Chondrocyte (in vitro differentiated cells): Measurements from ENCODE around the gene FAM186B. TPM values are rescaled to one million over a fixed set of nuclear protein-coding genes. Genes with fewer than 3 reads are reported as not detected.
A peak's percentile ranks its signal among the peaks of the same experiment; 100 is the strongest.

ENCODE experiments used
- DNase-seq: peaks from one replicate; pipeline ENCODE4 v3.0.0; 2021; ENCODE audit warnings: mixed read lengths, low spot score
- H3K27ac Mint-ChIP-seq: one replicate; pipeline ENCODE4 v1.8.0; 2021; ENCODE audit warnings: mild to moderate bottlenecking, moderate library complexity, mixed read lengths; ENCODE audit not compliant: unreplicated experiment
- H3K27me3 Mint-ChIP-seq: 2 replicates; pipeline ENCODE4 v1.8.0; 2021; ENCODE audit warnings: low read depth, mixed read lengths
- H3K36me3 Mint-ChIP-seq: 2 replicates; pipeline ENCODE4 v1.8.0; 2021; ENCODE audit warnings: low read depth, mixed read lengths
- H3K4me1 Mint-ChIP-seq: 2 replicates; pipeline ENCODE4 v1.8.0; 2021; ENCODE audit warnings: low read depth, mild to moderate bottlenecking, mixed read lengths
- H3K4me3 Mint-ChIP-seq: one replicate; pipeline ENCODE4 v1.8.0; 2021; ENCODE audit warnings: mild to moderate bottlenecking, moderate library complexity, mixed read lengths; ENCODE audit not compliant: unreplicated experiment
- H3K9me3 Mint-ChIP-seq: 2 replicates; pipeline ENCODE4 v1.8.0; 2021; ENCODE audit warnings: low read depth, mixed read lengths
- total RNA-seq: library from RNA; stranded (reverse); gene quantifications from 3 replicates; pipeline ENCODE4 v1.2.1, GENCODE V29; 2021
- TF ChIP-seq, protein P1 (sequence below): fragments of 200-600 bp; sonication (generic); IDR thresholded peaks from 2 replicates; pipeline ENCODE4 v1.5.0; 2021; ENCODE audit warnings: antibody characterized with exemption, mild to moderate bottlenecking, moderate library complexity

The FAM186B gene
- total RNA-seq, 1 donor from 2014 or later, result 0.27 TPM

DNA sequence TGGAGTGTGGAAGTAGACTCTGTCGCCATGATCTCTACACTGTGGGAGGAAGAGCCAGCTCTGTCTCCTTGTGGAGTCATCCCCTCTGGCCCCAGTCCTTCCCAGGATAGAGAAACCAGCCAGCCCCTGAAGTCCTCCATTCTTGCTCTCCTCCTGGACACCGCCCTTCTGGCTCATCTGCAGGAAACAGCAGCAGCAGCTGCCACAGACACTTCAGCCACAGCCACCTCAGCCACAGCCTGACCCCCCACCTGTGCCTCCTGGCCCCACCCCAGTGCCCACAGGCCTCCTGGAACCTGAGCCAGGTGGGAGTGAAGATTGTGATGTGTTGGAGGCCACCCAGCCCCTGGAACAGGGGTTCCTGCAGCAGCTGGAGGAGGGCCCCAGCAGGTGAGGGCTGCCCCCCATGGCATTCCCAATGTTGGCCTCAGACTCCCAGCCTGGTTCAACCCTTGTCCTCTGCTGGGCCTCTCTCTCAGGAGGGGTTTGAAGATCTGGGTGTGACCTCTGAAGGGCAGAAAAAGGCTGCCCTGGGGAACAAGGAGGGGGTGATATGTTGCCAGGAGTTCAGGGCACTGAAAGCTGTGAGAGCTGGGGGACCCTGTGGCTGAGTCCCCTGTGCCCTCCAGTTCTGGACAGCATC, 28.4 kb upstream of the FAM186B start:
- H3K27me3 Mint-ChIP-seq, result no peaks in the 10 kb centered on the region

DNA sequence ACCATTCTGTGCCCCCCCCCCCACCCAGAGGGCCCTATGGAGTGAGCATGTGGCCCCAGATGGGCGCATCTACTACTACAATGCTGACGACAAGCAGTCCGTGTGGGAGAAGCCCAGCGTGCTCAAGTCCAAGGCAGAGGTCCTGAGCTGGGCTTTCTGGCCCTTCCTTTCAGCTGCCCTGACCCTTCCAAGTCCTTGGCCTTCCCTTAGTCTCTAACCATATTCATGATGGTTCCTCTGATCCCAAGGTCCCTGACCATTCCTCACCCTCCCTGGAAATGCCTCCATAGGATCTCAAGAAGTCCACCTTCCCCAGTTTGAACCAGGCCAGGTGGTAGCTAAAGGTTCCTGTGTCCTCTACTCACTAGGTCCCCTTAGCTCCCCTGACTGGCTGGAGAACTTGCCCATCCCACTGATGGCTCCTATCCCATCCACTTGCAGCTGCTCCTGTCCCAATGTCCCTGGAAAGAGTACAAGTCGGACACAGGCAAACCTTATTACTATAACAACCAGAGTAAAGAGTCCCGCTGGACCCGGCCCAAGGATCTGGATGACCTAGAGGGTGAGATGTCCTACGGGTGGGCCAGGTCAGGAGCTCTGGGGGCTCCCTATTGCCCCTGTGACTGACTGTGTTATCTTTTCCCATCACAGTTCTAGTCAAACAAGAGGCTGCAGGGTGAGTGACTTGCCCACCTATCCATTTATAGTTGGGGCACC, 27.7 kb upstream of the FAM186B start:
- DNase-seq, result no peak
- TF ChIP-seq, protein P1, sequence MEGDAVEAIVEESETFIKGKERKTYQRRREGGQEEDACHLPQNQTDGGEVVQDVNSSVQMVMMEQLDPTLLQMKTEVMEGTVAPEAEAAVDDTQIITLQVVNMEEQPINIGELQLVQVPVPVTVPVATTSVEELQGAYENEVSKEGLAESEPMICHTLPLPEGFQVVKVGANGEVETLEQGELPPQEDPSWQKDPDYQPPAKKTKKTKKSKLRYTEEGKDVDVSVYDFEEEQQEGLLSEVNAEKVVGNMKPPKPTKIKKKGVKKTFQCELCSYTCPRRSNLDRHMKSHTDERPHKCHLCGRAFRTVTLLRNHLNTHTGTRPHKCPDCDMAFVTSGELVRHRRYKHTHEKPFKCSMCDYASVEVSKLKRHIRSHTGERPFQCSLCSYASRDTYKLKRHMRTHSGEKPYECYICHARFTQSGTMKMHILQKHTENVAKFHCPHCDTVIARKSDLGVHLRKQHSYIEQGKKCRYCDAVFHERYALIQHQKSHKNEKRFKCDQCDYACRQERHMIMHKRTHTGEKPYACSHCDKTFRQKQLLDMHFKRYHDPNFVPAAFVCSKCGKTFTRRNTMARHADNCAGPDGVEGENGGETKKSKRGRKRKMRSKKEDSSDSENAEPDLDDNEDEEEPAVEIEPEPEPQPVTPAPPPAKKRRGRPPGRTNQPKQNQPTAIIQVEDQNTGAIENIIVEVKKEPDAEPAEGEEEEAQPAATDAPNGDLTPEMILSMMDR, result no peak
- H3K4me1 Mint-ChIP-seq, result peaks cover 20% of the 10 kb centered on the region
- peaks cover 2% of the 10 kb centered on the region for H3K36me3 Mint-ChIP-seq
- H3K27me3 Mint-ChIP-seq, result no peaks in the 10 kb centered on the region
- no peak overlapping the region for H3K4me3 Mint-ChIP-seq
- H3K9me3 Mint-ChIP-seq, result no peaks in the 10 kb centered on the region
- no peak overlapping the region for H3K27ac Mint-ChIP-seq

More for the DNA sequence above, 28.4 kb upstream of the FAM186B start:
- no peak for DNase-seq
- H3K4me1 Mint-ChIP-seq, result peaks cover 20% of the 10 kb centered on the region
- H3K27ac Mint-ChIP-seq, result peak overlapping the region; percentile 17
- H3K4me3 Mint-ChIP-seq, result no peak overlapping the region
- TF ChIP-seq, protein P1, result no peak
- H3K9me3 Mint-ChIP-seq, result no peaks in the 10 kb centered on the region
- peaks cover 2% of the 10 kb centered on the region for H3K36me3 Mint-ChIP-seq

DNA sequence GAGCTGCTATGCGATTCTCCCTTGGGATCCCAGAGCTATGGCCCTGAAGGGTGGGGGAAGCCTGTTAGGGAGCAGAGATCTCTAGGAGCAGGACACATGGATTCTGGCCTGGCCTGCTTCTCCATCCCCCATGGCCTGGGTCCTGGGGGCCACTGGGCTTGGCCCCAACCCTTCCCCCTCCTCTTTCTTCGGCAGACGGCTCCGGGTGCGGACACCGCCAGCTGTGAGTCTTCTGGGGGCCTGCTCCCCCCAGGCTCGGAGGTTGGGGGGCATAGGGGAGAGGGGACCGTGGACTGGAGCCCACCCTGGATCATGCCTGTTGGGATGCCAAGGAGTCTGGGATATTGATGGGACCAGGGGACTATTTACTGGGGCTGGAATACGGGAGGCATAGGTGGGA, 27.0 kb upstream of the FAM186B start:
- no peak overlapping the region for H3K27ac Mint-ChIP-seq
- DNase-seq, result no peak
- no peaks in the 10 kb centered on the region for H3K9me3 Mint-ChIP-seq
- no peak overlapping the region for H3K4me3 Mint-ChIP-seq
- H3K36me3 Mint-ChIP-seq, result peaks cover 2% of the 10 kb centered on the region
- H3K27me3 Mint-ChIP-seq, result no peaks in the 10 kb centered on the region
- peaks cover 14% of the 10 kb centered on the region for H3K4me1 Mint-ChIP-seq
- TF ChIP-seq, protein P1, result no peak

DNA sequence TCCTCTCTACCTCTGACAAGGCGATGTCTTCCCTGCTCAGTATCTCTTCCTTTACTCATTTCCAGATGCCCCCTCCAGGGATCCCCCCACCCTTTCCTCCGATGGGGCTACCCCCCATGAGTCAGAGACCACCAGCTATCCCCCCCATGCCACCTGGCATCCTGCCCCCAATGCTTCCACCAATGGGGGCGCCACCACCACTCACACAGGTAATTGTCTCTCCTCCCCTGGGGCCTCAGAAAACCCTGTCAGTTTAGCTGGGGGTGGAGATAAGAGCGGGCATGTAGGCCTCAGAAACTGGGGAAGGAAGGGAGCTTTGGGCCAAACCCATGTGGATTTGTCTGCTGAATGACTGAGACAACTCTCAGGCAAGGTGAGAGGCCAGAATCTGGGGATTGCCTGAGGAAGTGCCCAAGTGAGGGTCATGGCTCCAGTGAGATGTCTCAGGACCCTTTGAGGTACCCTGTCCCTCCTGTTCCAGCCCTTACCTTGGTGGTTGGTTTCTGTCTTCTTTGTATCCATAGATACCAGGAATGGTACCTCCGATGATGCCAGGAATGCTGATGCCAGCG, 26.0 kb upstream of the FAM186B start:
- Mint-ChIP-seq H3K4me1 (peaks cover 6% of the 10 kb centered on the region), H3K4me3 (no peak overlapping the region), H3K27ac (no peak overlapping the region), H3K9me3 (no peaks in the 10 kb centered on the region), H3K36me3 (peaks cover 2% of the 10 kb centered on the region), H3K27me3 (no peaks in the 10 kb centered on the region)
- TF ChIP-seq, protein P1, result no peak
- no peak for DNase-seq

DNA sequence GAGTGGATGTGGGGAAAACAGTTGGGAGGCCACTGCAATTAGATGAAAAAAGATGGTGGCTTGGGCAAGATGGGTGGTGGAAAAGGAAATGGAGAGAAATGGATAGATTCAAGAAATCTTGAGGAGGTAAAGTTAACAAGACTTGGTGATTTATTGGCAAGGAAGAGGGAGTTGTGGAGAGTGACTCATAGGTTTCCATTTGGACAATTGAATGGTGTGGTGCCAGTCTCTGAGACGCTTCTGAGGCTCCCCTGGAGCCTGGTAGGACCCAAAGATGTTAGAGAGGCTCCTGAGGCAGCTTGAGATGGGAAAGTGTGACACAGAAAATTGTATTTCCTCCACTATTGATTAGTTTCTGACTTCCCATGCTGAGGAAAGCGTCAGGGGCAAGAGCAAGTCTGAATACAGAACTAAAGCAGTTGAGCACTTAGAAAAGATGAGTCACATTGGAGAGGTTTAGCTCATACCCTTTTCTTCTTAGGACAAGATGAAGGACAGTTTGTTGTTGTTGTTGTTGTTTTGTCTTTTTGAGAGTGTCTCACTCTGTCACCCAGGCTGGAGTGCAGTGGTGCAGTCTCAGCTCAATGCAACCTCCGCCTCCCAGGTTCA, 22.4 kb upstream of the FAM186B start:
- Mint-ChIP-seq H3K4me1 (peaks cover 15% of the 10 kb centered on the region), H3K36me3 (no peaks in the 10 kb centered on the region), H3K9me3 (no peaks in the 10 kb centered on the region), H3K4me3 (no peak overlapping the region), H3K27ac (no peak overlapping the region), H3K27me3 (no peaks in the 10 kb centered on the region)
- no peak for DNase-seq
- TF ChIP-seq, protein P1, result no peak
